Left ventricle myocardium inferior (tissue), 1 donor: ENCODE data around the gene SUMO3. TPM values are rescaled to one million over a fixed set of nuclear protein-coding genes. Genes with fewer than 3 reads are reported as not detected.

Source experiments
- DNase-seq: peaks from one replicate; pipeline ENCODE4 v3.0.0-alpha.2; 2020
- H3K27ac ChIP-seq: fragments of 200-600 bp; replicated peaks from 2 replicates; pipeline ENCODE4 v1.8.0; 2021
- H3K27me3 ChIP-seq: fragments of 200-600 bp; 2 replicates; pipeline ENCODE4 v1.8.0; 2021; ENCODE audit warnings: low read depth
- H3K36me3 ChIP-seq: fragments of 200-600 bp; 2 replicates; pipeline ENCODE4 v1.8.0; 2021
- H3K4me1 ChIP-seq: fragments of 200-600 bp; 2 replicates; pipeline ENCODE4 v1.8.0; 2021
- H3K4me3 ChIP-seq: fragments of 200-600 bp; 2 replicates; pipeline ENCODE4 v1.8.0; 2021; ENCODE audit warnings: mild to moderate bottlenecking, moderate library complexity
- H3K9me3 ChIP-seq: fragments of 200-600 bp; replicated peaks from 2 replicates; pipeline ENCODE4 v1.8.0; 2021
- CTCF ChIP-seq: fragments of 200-600 bp; IDR thresholded peaks from 2 replicates; pipeline ENCODE4 v1.8.0; 2021; ENCODE audit warnings: antibody characterized with exemption, mild to moderate bottlenecking, borderline replicate concordance
- intact Hi-C: fragments of 100-400 bp; cut with micrococcal nuclease; formaldehyde crosslinking; loops from one replicate; pipeline ENCODE4 v1.11.0; 2022
- total RNA-seq: library from RNA; stranded (reverse); fragmentation: NEBNext Ultra II Directional; extraction: Animal tissue kit (Norgen Biotek cat#: 25700); gene quantifications from one replicate; pipeline ENCODE4 v1.2.1, GENCODE V29; 2021
- donor health status: DM: no; HTN: yes; CAD: no; lungs with severe emphysema.

SUMO3 gene
- total RNA-seq, 1 donor from 2014 or later = 75.5 TPM

- no peak for TF ChIP-seq CTCF
- Histone ChIP-seq H3K4me3 (no peak overlapping the region), H3K9me3 (no peaks in the 10 kb centered on the region), H3K27me3 (no peaks in the 10 kb centered on the region), H3K36me3 (no peaks in the 10 kb centered on the region), H3K27ac (no peak overlapping the region), H3K4me1 (peaks cover 9% of the 10 kb centered on the region)
- intact Hi-C loops = no loop called here
- DNase-seq = no peak
Measured at GRCh38 chr21:44762221-44763049, 55.4 kb downstream of the SUMO3 start.

GRCh38 chr21:44761747-44762208 is 56.1 kb downstream of the SUMO3 start:
- H3K36me3 ChIP-seq = no peaks in the 10 kb centered on the region
- no peak for TF ChIP-seq CTCF
- no peak overlapping the region for H3K27ac ChIP-seq
- intact Hi-C loops = no loop called here
- no peaks in the 10 kb centered on the region for H3K9me3 ChIP-seq
- peaks cover 9% of the 10 kb centered on the region for H3K4me1 ChIP-seq
- no peaks in the 10 kb centered on the region for H3K27me3 ChIP-seq
- H3K4me3 ChIP-seq = no peak overlapping the region
- DNase-seq = no peak

- no peak for DNase-seq
- Histone ChIP-seq H3K36me3 (no peaks in the 10 kb centered on the region), H3K9me3 (no peaks in the 10 kb centered on the region), H3K27ac (no peak overlapping the region), H3K4me3 (no peak overlapping the region), H3K27me3 (no peaks in the 10 kb centered on the region), H3K4me1 (peaks cover 8% of the 10 kb centered on the region)
- TF ChIP-seq CTCF = no peak
- intact Hi-C loops = no loop called here
Measured at GRCh38 chr21:44761011-44761729, 56.7 kb downstream of the SUMO3 start.

- H3K27me3 ChIP-seq = no peaks in the 10 kb centered on the region
- H3K4me3 ChIP-seq = no peak overlapping the region
- TF ChIP-seq CTCF = no peak
- no peaks in the 10 kb centered on the region for H3K9me3 ChIP-seq
- no peaks in the 10 kb centered on the region for H3K36me3 ChIP-seq
- peaks cover under 1% of the 10 kb centered on the region for H3K4me1 ChIP-seq
- DNase-seq = no peak
- intact Hi-C loops = no loop called here
- no peak overlapping the region for H3K27ac ChIP-seq
Measured at GRCh38 chr21:44760376-44760775, 57.5 kb downstream of the SUMO3 start.

- Histone ChIP-seq H3K36me3 (no peaks in the 10 kb centered on the region), H3K27me3 (no peaks in the 10 kb centered on the region), H3K4me3 (no peak overlapping the region), H3K27ac (no peak overlapping the region), H3K9me3 (peaks cover 5% of the 10 kb centered on the region), H3K4me1 (peaks cover 6% of the 10 kb centered on the region)
- no peak for TF ChIP-seq CTCF
- no peak for DNase-seq
- intact Hi-C loops = no loop called here
Measured at GRCh38 chr21:44759628-44760285, 58.1 kb downstream of the SUMO3 start.
